22Rv1 (cell line): Measurements from ENCODE around the gene KHDC1.

Experiments
- H3K27ac ChIP-seq: fragments of 450-650 bp; 2 replicates; pipeline ENCODE4 v1.5.1; 2017
- CTCF ChIP-seq: fragments of 450-650 bp; IDR thresholded peaks from 2 replicates; pipeline ENCODE4 v1.5.1; 2017; ENCODE audit warnings: mild to moderate bottlenecking
- ZFX ChIP-seq: fragments of 450-650 bp; IDR thresholded peaks from 2 replicates; pipeline ENCODE4 v1.6.1; 2017; ENCODE audit warnings: antibody characterized with exemption, borderline replicate concordance

The KHDC1 gene

GRCh38 chr6:73225396-73225795, 37.6 kb downstream of the KHDC1 start, which contains the start of gene KHDC1L:
KHDC1L (minus strand) TSS chr6:73225496; CDS start chr6:73225408, 88 bp downstream.
- TF ChIP-seq CTCF (no peak), ZFX (no peak)

GRCh38 chr6:73216859-73217258, 46.1 kb downstream of the KHDC1 start:
- no peak overlapping the region for H3K27ac ChIP-seq
- no peak for TF ChIP-seq CTCF
- TF ChIP-seq ZFX: no peak

More at GRCh38 chr6:73225396-73225795, 37.6 kb downstream of the KHDC1 start, which contains the start of gene KHDC1L:
- H3K27ac ChIP-seq: no peak within 1 kb of the TSS

GRCh38 chr6:73209117-73209516, 53.9 kb downstream of the KHDC1 start:
- TF ChIP-seq CTCF (no peak), ZFX (no peak)

GRCh38 chr6:73207221-73207837, 55.7 kb downstream of the KHDC1 start:
- H3K27ac ChIP-seq: no peak overlapping the region
- TF ChIP-seq ZFX (no peak), CTCF (no peak)

More at GRCh38 chr6:73209117-73209516, 53.9 kb downstream of the KHDC1 start:
- no peak overlapping the region for H3K27ac ChIP-seq

GRCh38 chr6:73204252-73204651, 58.7 kb downstream of the KHDC1 start:
- no peak overlapping the region for H3K27ac ChIP-seq
- TF ChIP-seq ZFX: no peak
- no peak for TF ChIP-seq CTCF

GRCh38 chr6:73203098-73203497, 59.9 kb downstream of the KHDC1 start:
- H3K27ac ChIP-seq: no peak overlapping the region
- no peak for TF ChIP-seq ZFX
- TF ChIP-seq CTCF: no peak

GRCh38 chr6:73200735-73201134, 62.3 kb downstream of the KHDC1 start:
- TF ChIP-seq CTCF (no peak), ZFX (no peak)
- no peak overlapping the region for H3K27ac ChIP-seq
